ENCODE results near the gene VWA2.
"Not testable (repeated sequence)": the region's sequence is repeated elsewhere in the genome, so short reads cannot be mapped to it uniquely, and the experiment has no call there.

Gene VWA2

GRCh38 chr10:114319406-114320248 is 80.6 kb downstream of the VWA2 start:
- no peak for DNase-seq (ENCODE audit: low read depth in 2 of 2)

GRCh38 chr10:114320249-114321116 is 81.4 kb downstream of the VWA2 start:
- DNase-seq (ENCODE audit: low read depth in 2 of 2) = no peak

DNA sequence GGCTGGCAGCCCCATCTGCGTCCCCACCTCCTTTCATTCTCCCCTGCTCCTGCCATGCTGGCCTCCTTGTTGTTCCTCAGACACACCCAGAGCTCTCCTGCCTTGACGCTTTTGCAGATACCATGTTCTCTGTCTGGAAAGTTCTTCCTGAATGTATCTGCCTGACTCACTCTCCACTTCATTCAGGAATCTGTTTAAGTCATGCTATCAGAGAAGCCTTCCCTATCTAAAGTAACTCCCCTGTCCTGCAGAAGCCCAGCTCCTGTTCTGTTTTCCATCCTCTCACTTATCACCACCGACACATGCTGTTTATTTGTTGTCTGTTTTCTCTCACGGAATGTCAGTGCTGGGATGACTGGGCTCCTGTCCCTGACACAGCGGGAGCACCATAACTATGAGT is 83.3 kb downstream of the VWA2 start:
- DNase-seq (ENCODE audit: low read depth in 2 of 2) = no peak

GRCh38 chr10:114323023-114323422 is 84.0 kb downstream of the VWA2 start:
- no peak for DNase-seq (ENCODE audit: low read depth in 2 of 2)

- DNase-seq (ENCODE audit: low read depth in 2 of 2) = no peak
Observed at GRCh38 chr10:114326795-114327194, 87.7 kb downstream of the VWA2 start.

DNA sequence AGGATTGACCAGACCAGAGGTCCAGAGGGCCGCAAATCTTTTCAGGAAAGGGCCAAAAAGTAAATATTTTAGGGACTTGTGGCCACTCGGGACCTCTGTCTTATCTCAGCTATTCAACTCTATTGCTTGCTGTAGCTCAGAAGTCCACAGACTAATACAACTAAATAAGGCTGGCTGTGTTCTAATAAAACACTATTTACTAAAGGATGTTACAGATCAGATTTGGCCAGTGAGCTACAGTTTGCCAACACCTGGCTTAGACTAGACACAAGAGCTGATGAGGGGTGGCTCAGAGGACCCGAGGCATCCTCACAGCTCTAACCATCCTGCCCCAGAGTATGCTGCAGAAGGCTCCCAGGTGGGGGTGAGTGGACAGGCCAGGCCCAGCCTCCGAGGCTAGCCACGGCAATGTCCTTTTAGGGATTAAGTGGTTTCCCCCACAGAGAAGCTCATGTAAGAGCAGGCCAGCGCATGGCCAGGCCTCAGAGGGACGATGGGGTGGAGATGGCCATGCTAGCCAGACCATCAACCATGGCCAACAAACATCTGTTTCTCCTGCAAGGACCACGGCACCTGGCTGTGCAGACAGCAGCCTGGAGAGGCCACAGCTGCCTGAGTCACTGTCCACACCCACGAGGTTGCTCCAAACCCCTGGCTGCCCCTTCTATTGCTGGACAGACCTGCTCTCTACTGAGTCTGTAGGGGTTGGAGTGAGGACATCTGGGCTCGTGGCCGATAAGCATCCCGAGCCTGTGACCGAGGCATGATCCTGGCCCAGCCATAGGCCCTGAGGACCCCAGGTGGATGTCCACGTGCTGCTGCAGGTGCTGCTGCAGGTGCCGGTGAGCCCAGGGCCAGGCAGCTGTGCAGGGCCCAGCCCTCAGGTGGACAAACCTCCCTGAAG is 88.7 kb downstream of the VWA2 start:
- no peak for DNase-seq (ENCODE audit: low read depth in 2 of 2)

DNA sequence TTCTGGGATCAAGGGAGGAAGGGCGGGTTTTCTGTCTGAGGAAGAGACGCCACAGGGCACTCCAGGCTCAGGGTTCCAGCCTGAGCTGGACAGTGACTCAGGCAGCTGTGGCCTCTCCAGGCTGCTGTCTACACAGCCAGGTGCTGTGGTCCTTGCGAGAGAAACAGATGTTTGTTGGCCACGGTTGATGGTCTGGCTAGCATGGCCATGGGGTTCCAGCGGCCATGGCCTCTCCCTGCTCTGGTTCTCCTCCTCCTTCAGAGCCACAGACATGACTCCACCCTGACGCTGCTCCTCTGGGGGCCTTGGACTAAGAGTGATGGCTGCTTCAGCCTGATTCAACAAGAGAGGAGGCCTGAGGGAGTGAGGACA is 89.4 kb downstream of the VWA2 start:
- no peak for DNase-seq (ENCODE audit: low read depth in 2 of 2)

- DNase-seq (ENCODE audit: low read depth in 2 of 2) = no peak
Observed at GRCh38 chr10:114328874-114329273, 89.8 kb downstream of the VWA2 start.

GRCh38 chr10:114329634-114330365 is 90.7 kb downstream of the VWA2 start:
- no peak for DNase-seq (ENCODE audit: low read depth in 2 of 2)

- DNase-seq (ENCODE audit: low read depth in 2 of 2) = no peak
Observed at GRCh38 chr10:114332301-114333192, 93.5 kb downstream of the VWA2 start.

- DNase-seq (ENCODE audit: low read depth in 2 of 2) = not testable (repeated sequence)
Observed at GRCh38 chr10:114333441-114333840, 94.4 kb downstream of the VWA2 start.

DNA sequence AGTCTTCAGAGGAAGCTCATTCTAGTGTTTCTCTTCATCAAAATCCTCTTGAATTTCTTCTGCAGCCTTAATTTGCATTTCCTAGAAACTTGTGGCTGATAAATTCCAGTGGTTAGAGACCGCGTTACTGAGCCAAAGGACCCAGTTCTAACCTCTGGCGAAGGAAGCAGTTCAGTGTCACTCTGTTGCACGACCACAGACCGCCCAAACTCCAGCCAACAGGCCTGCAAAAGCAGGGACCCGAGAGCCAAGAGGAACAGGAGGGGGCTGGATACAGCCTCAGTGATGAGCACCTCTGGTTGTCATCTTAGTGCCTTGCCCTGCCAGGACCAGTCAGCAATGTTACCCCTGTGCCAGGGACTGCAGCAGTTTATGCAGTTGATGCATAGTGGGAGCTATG is 95.2 kb downstream of the VWA2 start:
- DNase-seq (ENCODE audit: low read depth in 2 of 2) = no peak

- no peak for DNase-seq (ENCODE audit: low read depth in 2 of 2)
Observed at GRCh38 chr10:114335614-114336013, 96.6 kb downstream of the VWA2 start.

DNA sequence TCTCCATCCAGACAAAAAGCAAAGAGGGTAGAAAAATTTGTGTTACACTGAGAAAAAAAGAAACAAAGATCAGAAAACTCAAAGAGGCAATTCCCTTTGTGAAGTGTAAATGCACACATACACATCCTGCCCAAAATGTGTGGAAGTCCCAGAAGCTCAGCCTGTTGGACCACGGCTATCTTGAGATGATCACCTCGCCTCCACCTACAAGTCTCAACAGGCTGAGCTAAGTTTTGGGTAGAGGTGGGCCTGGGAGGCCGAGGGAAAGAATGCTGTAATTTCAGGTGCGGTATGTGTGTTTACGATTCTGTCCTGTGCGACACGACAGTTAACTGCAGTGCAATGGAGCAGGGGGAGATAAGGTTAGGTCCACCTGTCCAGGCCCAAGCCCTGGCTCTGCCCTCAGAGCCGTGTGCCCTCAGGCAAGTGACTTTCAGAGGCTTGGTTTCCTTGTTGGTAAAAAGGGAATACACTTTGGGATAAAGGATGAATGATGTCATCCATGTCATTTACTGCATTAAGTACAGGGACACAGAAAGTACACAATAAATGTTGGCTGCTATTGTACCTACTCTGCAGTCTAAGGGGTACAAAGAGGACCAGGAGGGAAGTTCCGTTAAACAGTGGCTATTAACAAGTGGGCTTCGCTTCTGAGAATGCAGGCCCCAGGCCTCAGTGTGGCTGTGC is 97.9 kb downstream of the VWA2 start:
- DNase-seq (ENCODE audit: low read depth in 2 of 2) = no peak

DNA sequence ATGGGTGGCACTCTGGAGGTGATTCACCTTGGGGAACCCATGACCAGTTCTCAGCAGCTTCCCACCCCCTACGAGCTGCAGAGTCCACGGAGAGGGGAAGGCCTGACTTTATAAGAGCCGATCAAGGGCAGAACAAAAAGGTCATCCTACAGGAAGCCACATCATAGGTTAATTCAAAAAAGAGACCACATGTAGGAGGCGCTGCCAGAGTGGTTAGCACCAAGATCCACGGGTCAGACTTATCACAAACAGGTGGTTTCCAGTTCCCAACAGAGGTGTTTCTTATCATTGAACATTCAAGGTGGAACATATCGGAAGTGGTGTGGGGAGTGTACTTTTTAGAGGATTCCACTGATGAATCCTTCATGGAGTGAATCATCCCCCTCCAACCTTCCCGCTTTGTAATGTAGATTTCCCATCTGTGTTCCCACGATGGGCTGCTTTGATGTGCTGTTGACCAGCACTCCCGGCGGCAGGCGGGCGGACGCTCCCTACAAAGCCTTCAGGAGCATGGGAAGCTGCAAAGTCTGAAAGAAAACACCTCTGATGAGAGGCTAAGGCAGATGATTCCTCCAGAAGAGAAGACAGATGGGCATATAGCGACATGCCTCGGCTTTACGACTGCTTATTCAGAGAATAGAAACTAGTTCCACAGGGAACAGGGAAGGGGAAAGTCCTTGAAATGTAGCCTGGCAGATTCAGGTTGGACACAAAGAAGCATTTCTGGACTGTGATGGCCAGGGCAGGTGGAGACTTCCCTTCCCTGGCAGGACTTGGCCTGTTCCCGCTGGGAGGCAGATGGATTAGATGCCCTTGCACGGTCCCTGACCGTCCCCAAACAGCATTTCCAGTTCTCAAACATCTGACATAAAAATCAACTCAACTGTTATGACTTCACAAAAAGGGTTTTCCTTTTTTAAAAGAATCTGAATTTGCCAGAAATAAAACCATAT is 98.7 kb downstream of the VWA2 start:
- DNase-seq (ENCODE audit: low read depth in 2 of 2) = no peak

DNA sequence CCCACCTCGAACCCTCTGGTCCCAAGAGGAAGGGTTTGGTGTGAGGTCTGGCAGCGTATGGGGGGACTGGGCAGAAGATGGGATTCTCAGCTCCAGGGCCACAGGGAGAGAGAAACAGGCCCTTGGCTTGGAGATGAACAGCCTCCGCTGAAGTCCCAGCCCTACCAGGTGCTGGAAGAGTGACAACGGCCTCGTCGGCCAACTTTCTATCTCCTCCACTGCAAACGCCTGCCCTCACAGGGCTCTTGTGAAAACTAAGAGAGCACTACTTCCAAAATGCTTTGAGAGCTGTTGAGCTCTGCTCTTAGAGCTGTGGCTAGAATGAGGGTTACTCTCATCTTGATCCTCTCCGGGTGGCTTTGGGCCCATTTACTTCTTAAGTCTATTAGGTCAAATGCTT is 101.8 kb downstream of the VWA2 start:
- no peak for DNase-seq (ENCODE audit: low read depth in 2 of 2)
